ENCODE results near the gene TRIM65. TPM values are rescaled to one million over a fixed set of nuclear protein-coding genes. Genes with fewer than 3 reads are reported as not detected.

Gene TRIM65
- total RNA-seq, 2 experiments from 2014 or later: 54.2 to 60.4 TPM

- Histone ChIP-seq H3K27ac (ENCODE audit: low read depth, low read length, poor library complexity, severe bottlenecking) (no peak overlapping the region), H3K9me3 (ENCODE audit: low read length) (no peaks in the 10 kb centered on the region), H3K36me3 (ENCODE audit: insufficient read depth, low read length) (peaks cover 9% of the 10 kb centered on the region; the same call in 1 of the 2 replicates), H3K9me2 (ENCODE audit: insufficient read depth, low read length) (no peaks in the 10 kb centered on the region), H3K79me2 (ENCODE audit: insufficient read depth, low read depth, low read length) (no peaks in the 10 kb centered on the region), H3K4me3 (ENCODE audit: low read depth, low read length, poor library complexity, severe bottlenecking) (no peak overlapping the region), H4K20me1 (ENCODE audit: insufficient read depth, low read length) (no peaks in the 10 kb centered on the region), H3K4me2 (ENCODE audit: low read length) (no peak overlapping the region), H2AFZ (ENCODE audit: low read length) (no peak overlapping the region), H3K4me1 (ENCODE audit: insufficient read depth, low read length, poor library complexity, severe bottlenecking) (peaks cover 18% of the 10 kb centered on the region)
- no TSS peak for BruUV-seq (replicated peaks)
- intact Hi-C loops (cut with micrococcal nuclease; ENCODE audit: unreplicated experiment): no loop called here
- POLR2A ChIA-PET: interaction anchor here (0.6 kb wide), 1 partner anchor 62 kb away, joined by 5 read pairs; no protein-coding TSS in a partner anchor
- DNase-seq (ENCODE audit: low spot score): no peak
- CTCF ChIA-PET (ENCODE audit: unreplicated experiment): no interaction called here
- TF ChIP-seq EZH2phosphoT487 (IDR thresholded peaks at IDR 0.05; ENCODE audit: borderline replicate concordance, low read depth, low read length): no peak
- TF ChIP-seq, protein P1, sequence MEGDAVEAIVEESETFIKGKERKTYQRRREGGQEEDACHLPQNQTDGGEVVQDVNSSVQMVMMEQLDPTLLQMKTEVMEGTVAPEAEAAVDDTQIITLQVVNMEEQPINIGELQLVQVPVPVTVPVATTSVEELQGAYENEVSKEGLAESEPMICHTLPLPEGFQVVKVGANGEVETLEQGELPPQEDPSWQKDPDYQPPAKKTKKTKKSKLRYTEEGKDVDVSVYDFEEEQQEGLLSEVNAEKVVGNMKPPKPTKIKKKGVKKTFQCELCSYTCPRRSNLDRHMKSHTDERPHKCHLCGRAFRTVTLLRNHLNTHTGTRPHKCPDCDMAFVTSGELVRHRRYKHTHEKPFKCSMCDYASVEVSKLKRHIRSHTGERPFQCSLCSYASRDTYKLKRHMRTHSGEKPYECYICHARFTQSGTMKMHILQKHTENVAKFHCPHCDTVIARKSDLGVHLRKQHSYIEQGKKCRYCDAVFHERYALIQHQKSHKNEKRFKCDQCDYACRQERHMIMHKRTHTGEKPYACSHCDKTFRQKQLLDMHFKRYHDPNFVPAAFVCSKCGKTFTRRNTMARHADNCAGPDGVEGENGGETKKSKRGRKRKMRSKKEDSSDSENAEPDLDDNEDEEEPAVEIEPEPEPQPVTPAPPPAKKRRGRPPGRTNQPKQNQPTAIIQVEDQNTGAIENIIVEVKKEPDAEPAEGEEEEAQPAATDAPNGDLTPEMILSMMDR (conservative IDR thresholded peaks at IDR 0.05; ENCODE audit: low read length): no peak
Observed at GRCh38 chr17:75842411-75842810, 54.3 kb downstream of the TRIM65 start.

GRCh38 chr17:75840799-75841164, 56.0 kb downstream of the TRIM65 start:
- no peaks in the 10 kb centered on the region for H3K36me3 ChIP-seq (ENCODE audit: insufficient read depth, low read length)
- H4K20me1 ChIP-seq (ENCODE audit: insufficient read depth, low read length): no peaks in the 10 kb centered on the region
- H3K4me1 ChIP-seq (ENCODE audit: insufficient read depth, low read length, poor library complexity, severe bottlenecking): peaks cover 18% of the 10 kb centered on the region
- H3K9me2 ChIP-seq (ENCODE audit: insufficient read depth, low read length): no peaks in the 10 kb centered on the region
- CTCF ChIA-PET (ENCODE audit: unreplicated experiment): no interaction called here
- no peaks in the 10 kb centered on the region for H3K9me3 ChIP-seq (ENCODE audit: low read length)
- DNase-seq (ENCODE audit: low spot score): no peak
- no peak overlapping the region for H3K27ac ChIP-seq (ENCODE audit: low read depth, low read length, poor library complexity, severe bottlenecking)
- BruUV-seq (replicated peaks): no TSS peak
- no peak for TF ChIP-seq EZH2phosphoT487 (IDR thresholded peaks at IDR 0.05; ENCODE audit: borderline replicate concordance, low read depth, low read length)
- TF ChIP-seq, protein P1 (conservative IDR thresholded peaks at IDR 0.05; ENCODE audit: low read length): no peak
- H3K4me3 ChIP-seq (ENCODE audit: low read depth, low read length, poor library complexity, severe bottlenecking): no peak overlapping the region
- no peak overlapping the region for H2AFZ ChIP-seq (ENCODE audit: low read length)
- no peak overlapping the region for H3K4me2 ChIP-seq (ENCODE audit: low read length)
- no peaks in the 10 kb centered on the region for H3K79me2 ChIP-seq (ENCODE audit: insufficient read depth, low read depth, low read length)
- intact Hi-C loops (cut with micrococcal nuclease; ENCODE audit: unreplicated experiment): no loop called here
- POLR2A ChIA-PET: interaction anchor here (0.6 kb wide), 1 partner anchor 132 kb away, joined by 3 read pairs; no protein-coding TSS in a partner anchor

DNA sequence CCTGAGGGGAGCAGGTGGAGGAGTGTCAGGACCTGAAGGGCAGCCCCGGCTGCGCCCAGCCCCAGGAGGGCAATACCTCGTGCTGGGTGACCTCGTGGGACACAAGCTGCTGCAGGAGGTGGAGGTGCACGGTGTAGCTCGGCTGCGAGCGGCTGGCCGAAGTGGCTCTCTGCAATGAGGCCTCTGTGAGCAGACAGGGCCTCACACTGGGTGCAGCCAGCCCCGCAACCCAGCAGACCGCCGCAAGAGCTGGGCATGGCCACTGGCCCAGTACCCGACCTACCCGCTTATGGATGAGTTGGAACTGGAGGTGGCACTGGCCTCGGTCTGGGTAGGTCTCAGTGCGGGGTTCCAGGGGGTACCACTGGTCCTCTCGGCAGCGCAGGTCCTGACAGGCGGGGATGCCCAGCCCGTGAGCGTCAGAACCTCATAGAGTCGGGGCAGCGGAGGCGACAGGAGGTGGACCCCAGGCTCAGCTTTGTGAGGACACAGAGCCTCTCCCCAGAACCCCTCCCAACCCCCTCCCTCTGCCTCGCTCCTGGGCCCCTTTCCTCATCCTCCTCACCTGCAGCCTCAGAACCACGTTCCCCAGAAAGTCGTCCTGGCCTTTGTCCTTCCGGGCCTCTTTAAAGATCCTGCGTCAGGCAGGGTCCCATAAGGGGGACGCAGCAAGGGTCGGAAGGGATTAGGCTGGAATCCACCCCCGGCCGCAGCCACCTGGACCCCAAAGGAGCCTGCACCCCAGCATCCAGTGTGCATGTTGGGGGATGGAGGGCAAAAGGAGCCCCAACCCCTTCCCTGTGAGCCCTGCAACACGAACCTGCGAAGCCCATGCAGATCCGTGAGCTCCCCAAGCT, 56.6 kb downstream of the TRIM65 start:
- Histone ChIP-seq H3K36me3 (ENCODE audit: insufficient read depth, low read length) (no peaks in the 10 kb centered on the region), H3K4me2 (ENCODE audit: low read length) (no peak overlapping the region), H3K4me3 (ENCODE audit: low read depth, low read length, poor library complexity, severe bottlenecking) (no peak overlapping the region), H3K79me2 (ENCODE audit: insufficient read depth, low read depth, low read length) (no peaks in the 10 kb centered on the region), H3K4me1 (ENCODE audit: insufficient read depth, low read length, poor library complexity, severe bottlenecking) (peaks cover 18% of the 10 kb centered on the region), H3K27ac (ENCODE audit: low read depth, low read length, poor library complexity, severe bottlenecking) (no peak overlapping the region), H3K9me2 (ENCODE audit: insufficient read depth, low read length) (no peaks in the 10 kb centered on the region), H4K20me1 (ENCODE audit: insufficient read depth, low read length) (no peaks in the 10 kb centered on the region), H3K9me3 (ENCODE audit: low read length) (no peaks in the 10 kb centered on the region), H2AFZ (ENCODE audit: low read length) (no peak overlapping the region)
- intact Hi-C loops (cut with micrococcal nuclease; ENCODE audit: unreplicated experiment): no loop called here
- BruUV-seq (replicated peaks): no TSS peak
- CTCF ChIA-PET (ENCODE audit: unreplicated experiment): interaction anchor here (0.9 kb wide), 1 partner anchor 14 kb away, joined by 3 read pairs; the partner anchor contains the start of gene WBP2
- no peak for DNase-seq (ENCODE audit: low spot score)
- POLR2A ChIA-PET: interaction anchor here (0.6 kb wide), 1 partner anchor 133 kb away, joined by 3 read pairs; no protein-coding TSS in a partner anchor
- no peak for TF ChIP-seq EZH2phosphoT487 (IDR thresholded peaks at IDR 0.05; ENCODE audit: borderline replicate concordance, low read depth, low read length)
- TF ChIP-seq, protein P1 (conservative IDR thresholded peaks at IDR 0.05; ENCODE audit: low read length): no peak
